HG03097 (cell line): ENCODE measurements around the gene BBOX1.
"Not testable (repeated sequence)": the region's sequence is repeated elsewhere in the genome, so short reads cannot be mapped to it uniquely, and the experiment has no call there.

Experiments used
- ATAC-seq: cut with Tn5 transposase; IDR thresholded peaks from one replicate; pipeline ENCODE4 v1.9.1; 2021; ENCODE audit not compliant: unreplicated experiment, low FRiP score

Gene BBOX1

GRCh38 chr11:27040302-27041115 is at the start of gene BBOX1:
TSS of gene BBOX1 (plus strand) at chr11:27040815. CDS start at chr11:27055431, 14,616 bp downstream.
- ATAC-seq, result no peak

- ATAC-seq, result no peak
Observed at GRCh38 chr11:26992031-26992541, 48.5 kb upstream of the BBOX1 start.

GRCh38 chr11:26993965-26994457 is 46.6 kb upstream of the BBOX1 start, which contains the start of gene FIBIN:
TSS of gene FIBIN (plus strand) at chr11:26994112. CDS start at chr11:26994527, 415 bp downstream.
- ATAC-seq, result no peak

- ATAC-seq, result no peak
Observed at GRCh38 chr11:26994631-26995095, 46.0 kb upstream of the BBOX1 start.

GRCh38 chr11:26995701-26996460 is 44.7 kb upstream of the BBOX1 start:
- no peak for ATAC-seq

- ATAC-seq, result no peak
Observed at GRCh38 chr11:26997378-26997777, 43.2 kb upstream of the BBOX1 start.

GRCh38 chr11:27001136-27001730 is 39.4 kb upstream of the BBOX1 start:
- ATAC-seq, result not testable (repeated sequence)

- ATAC-seq, result no peak
Observed at GRCh38 chr11:27002431-27002830, 38.2 kb upstream of the BBOX1 start.

- ATAC-seq, result no peak
Observed at GRCh38 chr11:27002838-27003237, 37.8 kb upstream of the BBOX1 start.

- ATAC-seq, result no peak
Observed at GRCh38 chr11:27004103-27004502, 36.5 kb upstream of the BBOX1 start.

GRCh38 chr11:27008811-27009535 is 31.6 kb upstream of the BBOX1 start:
- ATAC-seq, result no peak

GRCh38 chr11:27011560-27012233 is 28.9 kb upstream of the BBOX1 start:
- ATAC-seq, result no peak

GRCh38 chr11:27012234-27012921 is 28.2 kb upstream of the BBOX1 start:
- no peak for ATAC-seq

- no peak for ATAC-seq
Observed at GRCh38 chr11:27013781-27014361, 26.7 kb upstream of the BBOX1 start.

- ATAC-seq, result no peak
Observed at GRCh38 chr11:27018902-27019529, 21.6 kb upstream of the BBOX1 start.

GRCh38 chr11:27020751-27021150 is 19.9 kb upstream of the BBOX1 start:
- no peak for ATAC-seq

GRCh38 chr11:27022659-27023251 is 17.9 kb upstream of the BBOX1 start:
- ATAC-seq, result no peak

GRCh38 chr11:27024865-27025264 is 15.8 kb upstream of the BBOX1 start:
- ATAC-seq, result no peak
